Frontal cortex (tissue), 4 donors: Measurements from ENCODE around the gene ITPR1. TPM values are rescaled to one million over a fixed set of nuclear protein-coding genes. Genes with fewer than 3 reads are reported as not detected.

Source experiments
- DNase-seq, 2 donors: peaks; one replicate each; pipeline ENCODE4 v3.0.0; 2012; ENCODE audit warnings: low spot score in 2 of 2
- FAIRE-seq: peaks from 2 replicates; lab custom pipeline; 2012; peaks lifted over from hg19 to GRCh38; lab: Jason Lieb, UNC
- total RNA-seq: library from RNA; depleted of rRNA; stranded (reverse); fragments of >200 nt; gene quantifications from one replicate; pipeline ENCODE4 v1.2.3, GENCODE V29; 2014
- donor health status: control.
- donor health status: control.
- donor health status: control.

The ITPR1 gene
- total RNA-seq, 1 donor from 2014 or later: 70.9 TPM

DNA sequence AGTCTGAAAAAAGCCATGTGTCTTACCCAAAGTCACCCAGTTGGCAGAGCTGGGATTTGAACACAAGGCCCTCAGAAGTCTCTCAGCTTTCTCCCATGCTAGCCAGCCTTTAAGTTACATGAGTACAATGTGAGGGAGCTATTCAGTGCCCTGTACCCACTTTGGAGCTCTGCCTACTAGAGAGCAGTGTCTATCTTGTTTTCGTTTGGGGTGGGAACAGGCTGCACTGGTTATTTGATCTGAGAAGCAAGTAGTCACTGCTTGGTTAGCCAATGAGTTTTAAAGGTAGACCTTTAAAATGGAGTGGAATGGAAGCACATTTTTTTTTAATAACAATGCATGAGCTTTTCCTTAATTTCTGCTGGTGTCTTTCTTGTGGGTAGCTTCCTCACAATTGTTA lies 255.0 kb downstream of the ITPR1 start:
- FAIRE-seq (no peak), DNase-seq (no peak)

DNA sequence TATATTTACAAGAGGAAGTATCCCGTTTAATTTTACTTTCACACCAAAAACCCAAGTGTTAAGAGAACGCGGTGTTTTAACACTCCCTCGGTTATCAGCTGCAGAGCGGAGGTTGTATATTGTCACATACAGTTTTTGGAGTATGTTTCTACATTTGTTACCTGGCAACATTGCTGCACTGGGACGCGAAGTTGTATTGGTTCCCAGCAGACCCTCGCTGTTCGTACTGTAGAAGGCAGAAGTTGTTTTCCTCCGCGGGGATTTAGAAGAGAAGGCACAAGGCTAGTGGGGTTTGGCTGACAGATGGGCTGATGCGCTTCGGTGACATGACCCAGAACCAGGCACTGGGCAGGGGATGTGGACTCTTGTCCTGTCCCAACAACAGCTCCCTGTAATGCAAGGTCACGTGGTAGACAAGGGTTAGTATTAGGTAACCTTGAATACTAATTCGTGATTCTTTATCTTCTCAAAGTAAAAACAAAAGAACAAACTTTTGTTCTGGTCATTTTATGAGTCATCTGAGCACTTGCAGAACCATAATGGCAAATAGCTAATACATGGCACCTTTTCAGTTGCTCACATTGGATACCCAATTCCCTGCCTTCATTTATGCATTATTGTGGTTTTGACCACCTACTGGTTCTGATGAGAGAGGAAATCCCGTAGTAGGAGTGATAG lies 255.7 kb downstream of the ITPR1 start:
- DNase-seq: no peak
- FAIRE-seq: no peak

DNA sequence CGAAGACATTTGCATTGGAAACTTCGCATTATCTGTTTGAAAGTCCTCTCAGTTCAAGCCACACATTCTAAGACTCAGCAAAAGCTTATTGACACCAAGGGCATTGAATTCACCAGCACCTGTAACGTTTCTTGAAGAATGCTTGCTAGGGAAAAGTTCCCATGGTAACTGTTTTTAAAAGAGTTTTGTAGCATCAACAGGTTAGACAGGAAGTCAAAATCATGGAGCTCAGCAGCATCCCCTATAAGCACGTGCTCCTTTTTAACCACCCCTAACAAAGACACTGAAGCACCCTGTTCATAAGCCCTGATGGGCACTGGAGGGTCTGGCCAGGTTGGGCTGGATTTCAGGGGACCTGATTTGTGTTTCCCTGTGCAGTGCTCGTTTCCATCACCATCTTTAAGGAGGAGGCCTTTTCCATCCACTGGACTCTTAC lies 256.4 kb downstream of the ITPR1 start:
- FAIRE-seq (no peak), DNase-seq (no peak)

DNA sequence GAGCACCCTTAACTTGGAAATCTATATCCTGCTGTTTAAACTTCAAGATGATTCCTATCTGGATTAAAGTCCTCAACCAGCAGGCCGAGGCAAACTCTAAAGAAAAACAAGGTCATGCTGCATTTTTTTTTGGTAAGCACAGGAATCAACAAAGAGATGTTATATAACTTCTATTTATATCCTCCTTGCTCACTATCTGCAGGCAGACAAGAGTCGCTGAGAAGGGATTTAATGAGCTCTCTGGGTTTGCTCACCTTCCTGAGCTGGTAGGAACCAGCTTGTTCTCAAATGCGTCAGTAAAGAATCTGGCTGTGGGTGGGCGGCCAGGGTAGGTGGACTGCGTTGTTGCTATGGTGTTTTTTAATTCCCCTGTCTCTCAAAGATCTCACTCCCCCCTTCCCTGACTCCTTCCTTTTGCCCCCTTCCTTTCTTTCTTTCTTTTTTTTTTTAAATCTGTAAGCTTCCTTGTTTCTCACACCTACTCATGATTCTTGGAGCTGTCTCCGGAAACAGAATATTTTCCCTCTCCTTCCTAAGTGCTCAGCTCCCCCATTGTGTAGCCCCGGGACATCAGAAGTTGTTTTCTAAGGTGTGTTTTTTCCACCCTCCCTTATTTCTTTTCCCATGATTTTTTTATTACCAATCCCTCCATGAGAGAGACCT lies 257.3 kb downstream of the ITPR1 start:
- FAIRE-seq (no peak), DNase-seq (peak in 1 of 2 donors; percentile 63)

DNA sequence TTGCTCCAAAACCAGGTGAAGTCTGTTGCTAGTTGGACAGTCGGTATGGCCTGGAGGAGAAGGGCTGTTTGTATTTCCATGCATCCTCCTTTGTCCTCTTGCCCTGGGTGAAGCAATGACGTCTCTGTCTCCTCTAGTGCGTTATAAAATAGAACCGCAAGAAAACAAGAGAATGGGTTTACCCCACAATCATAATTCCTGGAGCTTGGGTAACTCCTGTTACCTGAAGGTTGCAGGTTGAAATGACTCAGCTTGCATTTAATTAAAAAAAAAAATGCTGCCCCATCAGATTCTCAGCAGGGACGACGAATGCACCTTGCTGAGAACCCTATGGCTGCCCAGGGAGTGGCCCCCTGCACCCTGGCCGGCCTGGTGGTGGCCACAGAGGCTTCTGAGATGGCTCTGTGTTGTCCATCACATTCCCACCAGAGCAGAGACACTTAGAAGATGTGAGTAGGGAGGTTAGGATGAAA lies 257.9 kb downstream of the ITPR1 start:
- no peak for FAIRE-seq
- DNase-seq: no peak

DNA sequence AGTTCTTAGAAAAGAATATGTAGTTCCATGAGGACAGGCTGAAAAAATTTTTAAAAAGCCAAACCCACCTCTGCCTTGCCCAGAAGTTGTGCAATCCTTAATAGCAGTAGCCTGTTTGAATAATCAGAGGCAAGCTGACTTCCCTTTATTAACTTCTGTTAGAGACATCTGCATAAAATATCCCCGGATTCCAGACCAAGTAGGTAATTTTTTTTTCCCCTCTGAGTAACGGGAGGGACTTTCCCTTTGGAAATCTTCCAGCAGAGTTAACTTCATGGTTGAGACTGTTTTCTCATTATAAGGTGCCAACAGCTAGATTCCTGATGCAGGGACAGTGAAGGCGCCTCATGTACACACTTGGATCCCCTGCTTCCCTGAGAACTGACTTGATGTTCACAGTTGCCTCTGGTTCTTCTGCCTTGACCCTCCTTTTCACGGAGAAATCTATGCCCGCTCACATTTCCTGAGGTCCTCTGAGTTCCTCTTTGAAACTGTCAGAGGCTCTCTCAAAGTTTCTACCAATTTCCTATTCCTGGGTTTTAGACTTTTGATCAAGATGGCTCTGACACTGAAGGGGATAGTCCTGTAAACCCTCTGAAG lies 258.5 kb downstream of the ITPR1 start:
- FAIRE-seq (no peak), DNase-seq (no peak)

DNA sequence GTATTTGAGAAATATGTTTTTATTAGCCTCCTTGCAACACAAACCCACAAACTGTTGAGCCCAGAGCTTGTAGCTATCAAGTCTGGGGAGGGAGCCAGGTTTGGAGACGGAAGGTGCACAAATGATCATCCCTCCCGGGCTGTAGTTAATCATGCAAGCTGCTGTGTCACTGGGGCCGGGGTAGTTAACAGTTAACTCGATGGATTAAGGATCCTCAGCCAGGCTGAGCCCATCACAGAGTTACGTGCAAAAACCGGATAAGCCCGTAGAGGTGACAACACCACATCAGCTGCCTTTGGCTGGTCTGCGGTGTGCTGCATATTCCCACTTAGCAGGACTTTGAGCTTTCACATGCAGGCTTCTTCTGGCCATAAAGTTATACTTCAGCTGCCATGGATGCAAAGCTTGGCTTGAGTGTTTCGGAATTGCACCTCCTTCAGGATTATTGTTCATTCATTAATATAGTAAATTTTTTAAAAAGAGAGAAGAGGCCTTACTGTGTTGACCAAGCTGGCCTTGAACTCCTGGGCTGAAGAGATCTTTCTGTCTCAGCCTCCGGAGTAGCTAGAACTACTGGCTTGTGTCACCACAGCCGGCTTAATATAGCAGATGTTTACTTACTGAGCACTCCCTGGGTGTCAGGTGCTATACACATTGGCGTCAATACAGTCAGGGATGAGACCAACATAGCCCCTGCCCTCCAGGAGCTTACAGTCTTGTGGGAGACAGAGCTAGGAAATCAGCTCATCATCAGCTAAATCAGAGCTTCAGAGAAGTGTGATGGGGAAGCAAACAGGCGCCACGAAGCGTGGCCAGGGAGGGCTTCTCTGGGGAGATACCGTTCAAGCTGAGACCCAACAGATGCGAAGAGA lies 259.3 kb downstream of the ITPR1 start:
- FAIRE-seq (no peak), DNase-seq (no peak)

DNA sequence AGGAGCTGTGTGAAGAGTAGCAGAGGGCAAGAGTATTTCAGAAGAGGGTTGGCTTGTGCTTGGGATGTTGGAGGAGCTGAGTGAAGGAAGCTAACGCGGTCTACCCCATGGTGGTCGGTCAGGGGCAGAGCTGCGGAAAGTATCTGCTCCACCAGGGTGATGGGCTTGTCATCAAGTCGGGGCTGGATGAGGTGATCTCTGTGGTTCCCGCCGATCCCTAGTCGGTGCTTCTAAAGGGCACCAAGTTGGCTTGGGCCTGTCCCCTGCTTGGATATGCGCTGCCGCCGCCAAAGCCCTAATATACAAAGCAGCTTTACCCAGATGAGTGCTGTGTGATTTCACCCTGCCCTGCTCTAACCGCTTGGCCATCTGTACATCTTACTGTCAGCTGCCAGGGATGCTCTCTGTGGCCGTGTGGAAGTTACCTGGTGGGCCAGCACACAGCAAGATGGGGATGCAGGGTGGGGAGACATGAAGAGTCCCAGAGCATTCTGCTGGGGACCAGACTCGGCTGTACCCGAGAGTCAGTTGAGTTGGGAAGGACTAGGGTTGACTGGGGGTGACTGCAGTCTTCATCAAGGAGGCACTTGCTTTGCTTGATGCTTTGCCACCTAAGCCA lies 260.0 kb downstream of the ITPR1 start:
- no peak for FAIRE-seq
- no peak for DNase-seq

DNA sequence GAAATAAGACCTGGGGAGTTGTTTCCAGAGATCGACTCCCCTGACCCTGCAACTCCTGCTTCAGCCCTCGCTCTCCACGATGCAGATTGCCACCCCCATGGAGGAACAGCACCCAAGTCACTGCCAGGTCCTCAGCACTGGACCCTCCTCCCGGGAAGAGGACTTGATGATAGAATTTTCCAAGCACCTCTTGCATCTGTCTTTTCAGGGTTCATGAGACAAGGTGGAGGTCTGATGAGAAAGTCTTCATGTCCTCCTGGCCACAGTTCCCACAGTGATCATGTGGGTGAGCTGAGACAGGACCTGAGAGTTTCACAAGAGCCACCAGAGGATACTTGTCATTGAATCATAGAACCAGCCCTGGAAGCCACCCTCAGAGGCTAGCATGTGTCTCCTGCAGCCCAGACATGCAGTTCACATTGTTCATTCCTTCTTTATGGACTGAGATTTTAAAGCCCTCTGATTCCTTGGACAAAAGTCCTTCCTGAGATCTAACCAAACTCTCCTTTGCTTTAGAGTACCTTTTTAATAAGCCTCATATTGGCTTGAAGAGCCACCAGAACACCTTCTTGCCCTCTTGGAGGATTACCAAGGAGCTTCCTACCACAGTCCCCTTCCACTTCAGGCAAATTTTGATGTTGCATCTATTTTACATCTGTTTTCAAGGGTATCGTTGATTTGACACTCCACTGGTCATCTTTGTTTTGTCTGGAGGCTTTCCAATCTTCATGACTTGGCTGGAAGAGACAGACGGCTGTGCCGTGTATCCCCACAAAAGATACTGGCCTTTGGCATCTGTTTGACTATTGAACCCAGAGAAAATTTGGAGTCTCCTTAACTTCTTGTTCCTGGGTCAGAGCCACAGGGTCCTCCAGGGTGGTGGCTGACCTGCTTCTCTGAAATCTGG lies 261.3 kb downstream of the ITPR1 start:
- DNase-seq (no peak), FAIRE-seq (no peak)

DNA sequence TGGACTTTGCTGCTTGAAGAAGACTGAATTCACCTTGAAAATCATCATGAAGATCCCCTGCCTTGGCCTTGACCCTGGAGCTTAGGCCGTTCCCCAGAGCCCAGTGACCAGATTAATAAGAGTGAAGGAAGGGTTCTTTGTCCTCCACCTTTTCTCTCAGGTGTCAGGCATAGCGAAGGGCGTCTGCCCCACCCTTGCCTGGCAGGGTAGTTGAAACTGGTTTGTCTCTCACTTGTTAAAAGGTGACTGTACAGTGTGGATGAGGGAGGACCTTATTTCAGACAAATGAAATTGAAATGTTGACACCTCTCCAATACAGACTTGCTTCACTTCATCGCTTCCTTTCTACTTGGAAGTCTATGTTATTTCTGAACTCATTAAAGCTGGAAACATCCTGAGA lies 262.4 kb downstream of the ITPR1 start:
- no peak for FAIRE-seq
- DNase-seq: no peak

DNA sequence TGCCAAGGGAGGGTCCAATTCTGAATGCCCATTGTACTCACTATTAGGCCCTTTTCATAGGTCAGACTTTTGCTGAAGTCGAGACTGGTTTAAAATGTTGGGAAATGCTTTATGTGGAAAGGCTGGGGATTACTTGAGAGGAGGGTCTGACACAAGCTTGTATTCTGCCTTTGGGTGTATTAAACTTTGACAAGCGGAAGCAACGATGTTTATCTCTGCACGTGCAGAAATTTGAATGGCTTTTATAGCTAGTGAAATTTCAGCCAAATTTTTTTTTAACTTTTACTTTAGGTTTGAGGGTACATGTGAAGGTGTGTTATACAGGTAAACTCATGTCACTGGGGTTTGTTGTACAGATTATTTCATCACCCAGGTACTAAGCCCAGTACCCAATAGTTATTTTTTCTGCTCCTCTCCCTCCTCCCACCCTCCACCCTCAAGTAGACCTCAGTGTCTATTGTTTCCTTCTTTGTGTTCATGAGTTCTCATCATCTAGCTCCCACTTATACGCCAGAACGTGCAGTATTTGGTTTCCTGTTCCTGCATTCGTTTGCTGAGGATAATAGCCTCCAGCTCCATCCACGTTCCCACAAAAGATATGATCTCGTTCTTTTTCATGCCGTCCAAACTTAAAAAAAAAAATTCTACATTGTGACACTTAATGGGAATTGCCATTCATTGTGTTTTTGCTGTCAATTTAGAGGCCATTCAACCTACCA lies 263.1 kb downstream of the ITPR1 start:
- FAIRE-seq: no peak
- no peak for DNase-seq

DNA sequence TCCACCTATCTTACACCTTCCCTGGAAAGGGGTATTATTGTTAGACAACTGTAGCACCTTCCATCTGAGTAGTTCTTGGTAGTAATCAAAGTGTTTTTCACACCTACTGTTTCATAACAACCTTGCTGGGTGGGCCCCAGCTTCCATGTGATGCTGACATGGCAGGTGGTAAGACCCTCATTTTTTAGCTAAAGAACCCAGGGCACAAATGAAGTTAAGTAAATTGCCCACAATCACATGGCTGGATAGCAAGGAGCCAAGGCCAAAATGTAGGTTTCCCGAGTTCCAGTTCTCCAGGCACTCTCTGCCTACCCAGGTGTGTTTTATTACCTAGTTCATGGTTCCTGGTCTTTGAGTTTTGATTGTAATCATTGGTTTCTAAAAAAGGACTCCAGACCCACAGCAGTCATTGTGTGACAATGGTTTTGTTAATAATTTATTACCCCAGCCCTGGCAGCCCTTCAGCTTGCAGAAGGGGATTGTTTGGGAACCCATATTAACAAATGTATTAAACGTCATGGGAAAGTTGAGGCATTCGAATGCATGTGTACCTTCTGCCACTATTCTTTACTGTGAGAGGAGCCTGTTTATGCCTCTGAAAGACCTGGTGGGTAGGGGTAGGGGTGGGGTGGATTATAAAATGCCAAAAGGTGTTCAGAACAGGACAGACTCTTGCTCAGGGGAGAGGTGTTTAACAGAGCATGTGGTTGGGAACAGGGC lies 263.9 kb downstream of the ITPR1 start:
- FAIRE-seq: no peak

DNA sequence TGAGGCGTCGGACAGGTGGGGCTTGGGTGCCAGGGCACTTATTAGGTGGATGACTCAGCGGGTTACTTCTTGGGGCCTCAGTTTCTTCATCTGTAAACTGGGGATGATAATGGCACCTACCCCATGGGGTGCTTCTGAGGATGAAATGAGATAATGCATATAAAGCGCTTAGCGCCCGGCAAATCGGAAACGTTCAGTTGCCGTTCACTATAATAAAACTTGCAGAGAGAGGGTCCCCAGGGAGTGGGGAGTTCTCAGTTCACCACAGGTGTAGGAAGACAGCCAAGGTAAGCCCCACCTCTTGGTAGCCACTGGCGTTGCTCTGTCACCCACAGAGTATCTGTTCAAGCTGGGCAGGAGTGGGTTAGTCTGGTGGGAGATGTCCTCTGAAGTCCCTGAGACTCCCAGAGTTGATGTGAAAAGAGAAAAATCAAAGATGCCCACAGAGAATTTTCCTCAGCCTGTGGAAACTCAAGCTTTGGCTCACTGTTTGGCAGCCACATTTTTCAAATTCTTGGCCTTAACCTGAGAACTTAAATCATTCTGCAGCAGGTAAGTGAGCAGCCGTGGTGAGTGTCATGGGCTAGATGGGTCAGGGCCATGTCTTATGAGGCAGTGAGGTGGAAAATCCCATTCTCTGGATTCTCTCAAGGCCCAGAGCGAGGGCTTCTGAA lies 264.6 kb downstream of the ITPR1 start:
- FAIRE-seq: no peak
- no peak for DNase-seq

More for the DNA sequence above, 263.9 kb downstream of the ITPR1 start:
- no peak for DNase-seq

DNA sequence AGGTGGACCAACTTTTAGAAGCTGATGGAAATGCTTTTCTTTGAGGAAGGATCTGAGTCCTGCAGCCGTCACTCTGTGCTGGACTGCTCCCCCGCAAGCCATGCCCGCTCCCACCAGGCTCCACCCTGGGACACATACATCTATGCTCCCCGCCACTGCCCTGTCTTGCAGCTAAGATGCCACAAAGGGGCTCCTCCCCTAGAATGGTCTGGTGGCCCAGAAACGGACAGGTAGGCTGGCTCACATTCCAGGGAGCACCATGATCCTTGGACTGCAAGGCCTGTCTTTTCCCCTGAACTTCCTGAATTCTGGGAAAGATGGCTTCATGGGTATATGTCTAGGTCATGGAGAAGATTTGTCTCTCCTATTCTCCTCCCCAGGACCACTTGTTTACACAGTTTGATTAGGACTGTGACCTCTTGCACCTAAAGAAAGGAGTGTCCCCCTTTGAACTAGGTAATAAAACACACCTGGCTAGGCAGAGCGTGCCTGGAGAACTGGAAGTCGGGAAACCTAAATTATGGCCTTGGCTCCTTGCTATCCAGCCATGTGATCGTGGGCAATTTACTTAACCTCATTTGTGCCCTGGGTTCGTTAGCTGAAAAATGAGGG lies 265.2 kb downstream of the ITPR1 start:
- DNase-seq (no peak), FAIRE-seq (no peak)

DNA sequence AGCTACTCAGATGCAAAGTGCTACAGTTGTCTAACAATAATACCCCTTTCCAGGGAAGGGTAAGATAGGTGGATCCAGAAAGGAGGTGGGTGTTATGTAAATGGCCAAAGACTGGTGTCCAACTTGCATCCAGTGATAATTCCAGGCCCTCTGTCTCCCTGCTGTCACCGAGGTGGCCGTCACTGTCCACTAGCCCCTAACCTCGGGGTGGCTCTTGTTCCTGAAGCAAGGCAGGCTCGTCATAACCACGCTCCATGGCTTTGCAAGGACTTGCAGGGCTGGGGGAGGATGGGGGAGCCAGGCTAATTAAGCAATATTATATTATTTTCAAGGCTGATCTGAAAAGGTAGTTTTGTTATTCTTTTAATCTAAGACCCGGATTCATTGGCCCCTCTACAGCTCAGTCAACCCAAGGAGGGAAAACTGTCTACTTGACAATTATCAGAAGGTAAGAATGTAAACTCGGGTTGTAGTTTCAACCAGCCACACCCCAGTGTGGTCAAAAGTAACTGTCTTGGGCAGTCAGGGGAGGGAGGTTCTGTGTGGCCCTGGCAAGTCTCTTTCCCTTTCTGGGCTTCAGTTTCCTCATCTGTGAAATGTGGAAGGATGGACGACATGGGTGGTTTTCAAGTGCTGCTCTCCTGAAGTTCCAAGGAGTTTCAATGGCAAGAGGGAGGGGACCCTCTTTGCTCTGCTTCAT lies 266.0 kb downstream of the ITPR1 start:
- no peak for FAIRE-seq
- no peak for DNase-seq

DNA sequence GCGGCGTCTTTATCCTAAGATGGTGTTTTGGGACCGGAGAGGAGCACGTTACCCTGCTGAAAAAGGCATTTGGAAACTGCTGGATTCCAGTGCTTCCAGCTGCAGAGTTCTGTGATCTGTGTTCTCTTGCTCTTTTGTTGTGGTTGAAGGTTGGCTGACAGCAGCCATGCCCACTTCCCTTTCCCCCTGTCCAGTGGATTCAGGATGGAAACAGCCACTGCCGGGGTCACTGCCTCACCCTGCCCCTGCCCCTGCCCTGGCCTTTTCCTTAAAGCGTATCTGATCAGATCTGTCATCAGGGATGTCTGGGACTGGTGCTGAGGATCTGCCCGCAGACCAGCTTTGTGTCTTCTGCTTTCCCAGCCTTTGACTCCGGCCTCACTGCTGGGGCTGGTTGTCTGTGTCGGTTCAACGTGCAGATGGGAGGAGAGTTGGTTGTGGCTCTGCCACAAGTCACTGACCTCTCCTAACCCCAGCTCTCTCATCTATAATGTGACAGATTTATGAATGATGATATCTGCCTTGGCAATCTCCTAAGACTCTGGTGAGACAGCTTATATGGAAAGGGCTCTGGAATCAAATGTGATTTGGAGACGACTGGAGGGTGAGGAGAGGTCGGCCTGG lies 266.7 kb downstream of the ITPR1 start:
- FAIRE-seq (no peak), DNase-seq (no peak)
